HL-60 (cell line): ENCODE data around the gene CNNM4.

ENCODE experiments used
- POLR2AphosphoS5 ChIP-seq: IDR thresholded peaks from 2 replicates; pipeline ENCODE4 v1.6.1; 2012; ENCODE audit warnings: low read depth
- TF ChIP-seq, protein P1 (sequence below): IDR thresholded peaks from one replicate; pipeline ENCODE4 v1.5.1; 2011; ENCODE audit warnings: low read length, control low read depth, inconsistent platforms; ENCODE audit not compliant: insufficient read depth
- TF ChIP-seq, protein P2 (sequence below): IDR thresholded peaks from 2 replicates; pipeline ENCODE4 v1.6.1; 2012; ENCODE audit warnings: low read depth; ENCODE audit not compliant: insufficient replicate concordance

DNA sequence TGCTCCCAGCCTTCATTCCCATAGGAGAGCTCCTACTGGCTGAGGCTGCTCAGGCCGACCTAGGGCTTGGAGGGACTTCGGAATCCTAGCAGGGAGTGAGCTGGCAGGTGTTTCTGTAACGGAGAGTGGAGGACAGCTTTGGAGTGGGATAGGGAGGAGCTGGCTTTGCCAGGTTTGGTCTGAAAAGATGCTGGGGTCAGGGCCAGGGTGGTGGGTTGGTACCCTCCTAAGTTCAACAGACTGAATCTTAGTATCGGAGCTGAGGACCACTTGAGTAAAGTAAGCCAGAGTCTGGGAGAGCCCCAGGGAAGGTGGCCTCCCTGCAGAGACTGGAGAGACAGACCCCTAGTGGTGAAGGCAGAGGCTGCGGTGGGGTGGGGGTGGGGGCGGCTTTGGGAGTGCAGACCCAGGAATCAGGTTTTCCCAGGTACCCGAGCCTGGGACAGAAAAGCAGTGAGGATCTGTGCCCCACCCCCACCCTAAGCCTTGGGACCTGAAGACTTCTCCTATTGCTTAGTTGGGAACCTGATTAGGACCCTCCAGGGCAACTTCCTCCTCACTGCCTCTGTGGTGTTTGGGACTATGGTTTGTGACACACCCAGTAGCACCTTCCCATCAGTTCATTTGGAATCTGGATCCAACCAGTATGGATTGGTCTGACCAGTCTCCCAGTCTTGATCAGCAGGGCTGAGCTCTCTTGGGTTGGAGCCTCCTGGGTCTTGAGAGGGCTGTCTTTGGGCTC lies 3.0 kb downstream of the CNNM4 start:
- TF ChIP-seq POLR2AphosphoS5 = no peak; the same call in 1 of the 2 replicates
- TF ChIP-seq, protein P1, sequence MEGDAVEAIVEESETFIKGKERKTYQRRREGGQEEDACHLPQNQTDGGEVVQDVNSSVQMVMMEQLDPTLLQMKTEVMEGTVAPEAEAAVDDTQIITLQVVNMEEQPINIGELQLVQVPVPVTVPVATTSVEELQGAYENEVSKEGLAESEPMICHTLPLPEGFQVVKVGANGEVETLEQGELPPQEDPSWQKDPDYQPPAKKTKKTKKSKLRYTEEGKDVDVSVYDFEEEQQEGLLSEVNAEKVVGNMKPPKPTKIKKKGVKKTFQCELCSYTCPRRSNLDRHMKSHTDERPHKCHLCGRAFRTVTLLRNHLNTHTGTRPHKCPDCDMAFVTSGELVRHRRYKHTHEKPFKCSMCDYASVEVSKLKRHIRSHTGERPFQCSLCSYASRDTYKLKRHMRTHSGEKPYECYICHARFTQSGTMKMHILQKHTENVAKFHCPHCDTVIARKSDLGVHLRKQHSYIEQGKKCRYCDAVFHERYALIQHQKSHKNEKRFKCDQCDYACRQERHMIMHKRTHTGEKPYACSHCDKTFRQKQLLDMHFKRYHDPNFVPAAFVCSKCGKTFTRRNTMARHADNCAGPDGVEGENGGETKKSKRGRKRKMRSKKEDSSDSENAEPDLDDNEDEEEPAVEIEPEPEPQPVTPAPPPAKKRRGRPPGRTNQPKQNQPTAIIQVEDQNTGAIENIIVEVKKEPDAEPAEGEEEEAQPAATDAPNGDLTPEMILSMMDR = peak; percentile 5
- TF ChIP-seq, protein P2, sequence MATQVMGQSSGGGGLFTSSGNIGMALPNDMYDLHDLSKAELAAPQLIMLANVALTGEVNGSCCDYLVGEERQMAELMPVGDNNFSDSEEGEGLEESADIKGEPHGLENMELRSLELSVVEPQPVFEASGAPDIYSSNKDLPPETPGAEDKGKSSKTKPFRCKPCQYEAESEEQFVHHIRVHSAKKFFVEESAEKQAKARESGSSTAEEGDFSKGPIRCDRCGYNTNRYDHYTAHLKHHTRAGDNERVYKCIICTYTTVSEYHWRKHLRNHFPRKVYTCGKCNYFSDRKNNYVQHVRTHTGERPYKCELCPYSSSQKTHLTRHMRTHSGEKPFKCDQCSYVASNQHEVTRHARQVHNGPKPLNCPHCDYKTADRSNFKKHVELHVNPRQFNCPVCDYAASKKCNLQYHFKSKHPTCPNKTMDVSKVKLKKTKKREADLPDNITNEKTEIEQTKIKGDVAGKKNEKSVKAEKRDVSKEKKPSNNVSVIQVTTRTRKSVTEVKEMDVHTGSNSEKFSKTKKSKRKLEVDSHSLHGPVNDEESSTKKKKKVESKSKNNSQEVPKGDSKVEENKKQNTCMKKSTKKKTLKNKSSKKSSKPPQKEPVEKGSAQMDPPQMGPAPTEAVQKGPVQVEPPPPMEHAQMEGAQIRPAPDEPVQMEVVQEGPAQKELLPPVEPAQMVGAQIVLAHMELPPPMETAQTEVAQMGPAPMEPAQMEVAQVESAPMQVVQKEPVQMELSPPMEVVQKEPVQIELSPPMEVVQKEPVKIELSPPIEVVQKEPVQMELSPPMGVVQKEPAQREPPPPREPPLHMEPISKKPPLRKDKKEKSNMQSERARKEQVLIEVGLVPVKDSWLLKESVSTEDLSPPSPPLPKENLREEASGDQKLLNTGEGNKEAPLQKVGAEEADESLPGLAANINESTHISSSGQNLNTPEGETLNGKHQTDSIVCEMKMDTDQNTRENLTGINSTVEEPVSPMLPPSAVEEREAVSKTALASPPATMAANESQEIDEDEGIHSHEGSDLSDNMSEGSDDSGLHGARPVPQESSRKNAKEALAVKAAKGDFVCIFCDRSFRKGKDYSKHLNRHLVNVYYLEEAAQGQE = no peak
